HepG2 (cell line): ENCODE data around the gene AARS1. TPM values are rescaled to one million over a fixed set of nuclear protein-coding genes. Genes with fewer than 3 reads are reported as not detected.

ENCODE experiments used
- CEBPZ ChIP-seq: IDR thresholded peaks from 2 replicates; pipeline ENCODE4 v1.6.1; 2012; ENCODE audit warnings: low read length, improper control_type of control experiment
- DNMT1 ChIP-seq: sonication (generic); formaldehyde crosslinking; IDR thresholded peaks from 2 replicates; pipeline ENCODE4 v1.5.1; 2020; ENCODE audit warnings: mild to moderate bottlenecking, missing genetic modification reagents
- DNMT3B ChIP-seq: conservative IDR thresholded peaks from 2 replicates; pipeline ENCODE4 v1.6.1; 2016; ENCODE audit warnings: missing biosample characterization, control low read depth
- DR1 ChIP-seq: sonication (generic); formaldehyde crosslinking; IDR thresholded peaks from 2 replicates; pipeline ENCODE4 v1.8.0; 2021; ENCODE audit warnings: mild to moderate bottlenecking, missing genetic modification reagents, inconsistent platforms
- MXI1 ChIP-seq: IDR thresholded peaks from 3 replicates; pipeline ENCODE4 v1.6.1; 2012; ENCODE audit warnings: low read depth, low read length, inconsistent platforms, borderline replicate concordance
- ZNF577 ChIP-seq: sonication (generic); formaldehyde crosslinking; IDR thresholded peaks from 2 replicates; pipeline ENCODE4 v1.4.0; 2020; ENCODE audit warnings: mild to moderate bottlenecking, low read depth, missing genetic modification reagents, borderline replicate concordance
- ZNF782 ChIP-seq: sonication (generic); formaldehyde crosslinking; IDR thresholded peaks from 2 replicates; pipeline ENCODE4 v1.4.0; 2020; ENCODE audit warnings: missing genetic modification reagents, mild to moderate bottlenecking, borderline replicate concordance
- polyA plus RNA-seq, 8 experiments: library from polyadenylated mRNA; depleted of rRNA in 3 of 8; stranded (reverse) in 7 of 8; unstranded in 1 of 8; fragments of >200 nt; fragmentation: Illumina TruSeq in 4 of 8; extraction: Trizol in 4 of 8; gene quantifications; 2 replicates each; pipeline versions ENCODE4 v1.2.1 to v1.2.3, GENCODE V29; 2011 to 2016; ENCODE audit warnings: low read depth in 4 of 8, missing spikeins in 1 of 8, mixed read lengths in 1 of 8; ENCODE audit not compliant: insufficient read depth in 1 of 8
- total RNA-seq, 5 experiments: library from RNA; depleted of rRNA; stranded (reverse); fragments of >200 nt; fragmentation: Illumina TruSeq; extraction: Trizol; gene quantifications; 2 replicates each; pipeline ENCODE4 v1.2.3, GENCODE V29; 2016; ENCODE audit warnings: low read depth in 1 of 5
- TF ChIP-seq, protein P1 (sequence below): sonication (generic); formaldehyde crosslinking; IDR thresholded peaks from 2 replicates; pipeline ENCODE4 v1.4.0; 2020; ENCODE audit warnings: missing genetic modification reagents, borderline replicate concordance
- TF ChIP-seq, protein P2 (sequence below): sonication (generic); formaldehyde crosslinking; IDR thresholded peaks from 2 replicates; pipeline ENCODE4 v1.4.0; 2020; ENCODE audit warnings: mild to moderate bottlenecking, missing genetic modification reagents
- TF ChIP-seq, protein P3 (sequence below): sonication (generic); formaldehyde crosslinking; IDR thresholded peaks from 2 replicates; pipeline ENCODE4 v1.5.0; 2020; ENCODE audit warnings: mild to moderate bottlenecking, missing genetic modification reagents, borderline replicate concordance
- TF ChIP-seq, protein P4 (sequence below): sonication (generic); formaldehyde crosslinking; IDR thresholded peaks from 2 replicates; pipeline ENCODE4; 2020; ENCODE audit warnings: missing genetic modification reagents, mild to moderate bottlenecking, borderline replicate concordance

Gene AARS1
- total and polyA plus RNA-seq, 2 of the 13 experiments (the other 11 are each of a cell fraction or from before 2014, with no cell fraction given), result 107 to 132 TPM

- TF ChIP-seq ZNF782 (CRISPR knock-in tag) (peak; percentile 88; the same call in 1 of the 2 replicates), DR1 (CRISPR knock-in tag) (no peak), MXI1 (peak; percentile 74), DNMT3B (CRISPR knock-in tag) (no peak), DNMT1 (CRISPR knock-in tag) (no peak; the same call in 1 of the 2 replicates), CEBPZ (no peak), ZNF577 (CRISPR knock-in tag) (no peak)
- TF ChIP-seq, protein P1, sequence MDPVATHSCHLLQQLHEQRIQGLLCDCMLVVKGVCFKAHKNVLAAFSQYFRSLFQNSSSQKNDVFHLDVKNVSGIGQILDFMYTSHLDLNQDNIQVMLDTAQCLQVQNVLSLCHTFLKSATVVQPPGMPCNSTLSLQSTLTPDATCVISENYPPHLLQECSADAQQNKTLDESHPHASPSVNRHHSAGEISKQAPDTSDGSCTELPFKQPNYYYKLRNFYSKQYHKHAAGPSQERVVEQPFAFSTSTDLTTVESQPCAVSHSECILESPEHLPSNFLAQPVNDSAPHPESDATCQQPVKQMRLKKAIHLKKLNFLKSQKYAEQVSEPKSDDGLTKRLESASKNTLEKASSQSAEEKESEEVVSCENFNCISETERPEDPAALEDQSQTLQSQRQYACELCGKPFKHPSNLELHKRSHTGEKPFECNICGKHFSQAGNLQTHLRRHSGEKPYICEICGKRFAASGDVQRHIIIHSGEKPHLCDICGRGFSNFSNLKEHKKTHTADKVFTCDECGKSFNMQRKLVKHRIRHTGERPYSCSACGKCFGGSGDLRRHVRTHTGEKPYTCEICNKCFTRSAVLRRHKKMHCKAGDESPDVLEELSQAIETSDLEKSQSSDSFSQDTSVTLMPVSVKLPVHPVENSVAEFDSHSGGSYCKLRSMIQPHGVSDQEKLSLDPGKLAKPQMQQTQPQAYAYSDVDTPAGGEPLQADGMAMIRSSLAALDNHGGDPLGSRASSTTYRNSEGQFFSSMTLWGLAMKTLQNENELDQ (CRISPR knock-in tag), result no peak
- TF ChIP-seq, protein P2, sequence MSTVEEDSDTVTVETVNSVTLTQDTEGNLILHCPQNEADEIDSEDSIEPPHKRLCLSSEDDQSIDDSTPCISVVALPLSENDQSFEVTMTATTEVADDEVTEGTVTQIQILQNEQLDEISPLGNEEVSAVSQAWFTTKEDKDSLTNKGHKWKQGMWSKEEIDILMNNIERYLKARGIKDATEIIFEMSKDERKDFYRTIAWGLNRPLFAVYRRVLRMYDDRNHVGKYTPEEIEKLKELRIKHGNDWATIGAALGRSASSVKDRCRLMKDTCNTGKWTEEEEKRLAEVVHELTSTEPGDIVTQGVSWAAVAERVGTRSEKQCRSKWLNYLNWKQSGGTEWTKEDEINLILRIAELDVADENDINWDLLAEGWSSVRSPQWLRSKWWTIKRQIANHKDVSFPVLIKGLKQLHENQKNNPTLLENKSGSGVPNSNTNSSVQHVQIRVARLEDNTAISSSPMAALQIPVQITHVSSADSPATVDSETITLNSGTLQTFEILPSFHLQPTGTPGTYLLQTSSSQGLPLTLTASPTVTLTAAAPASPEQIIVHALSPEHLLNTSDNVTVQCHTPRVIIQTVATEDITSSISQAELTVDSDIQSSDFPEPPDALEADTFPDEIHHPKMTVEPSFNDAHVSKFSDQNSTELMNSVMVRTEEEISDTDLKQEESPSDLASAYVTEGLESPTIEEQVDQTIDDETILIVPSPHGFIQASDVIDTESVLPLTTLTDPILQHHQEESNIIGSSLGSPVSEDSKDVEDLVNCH (CRISPR knock-in tag), result 0 out of 2 replicates have a peak, but pooled peaks have one; percentile 58
- TF ChIP-seq, protein P3, sequence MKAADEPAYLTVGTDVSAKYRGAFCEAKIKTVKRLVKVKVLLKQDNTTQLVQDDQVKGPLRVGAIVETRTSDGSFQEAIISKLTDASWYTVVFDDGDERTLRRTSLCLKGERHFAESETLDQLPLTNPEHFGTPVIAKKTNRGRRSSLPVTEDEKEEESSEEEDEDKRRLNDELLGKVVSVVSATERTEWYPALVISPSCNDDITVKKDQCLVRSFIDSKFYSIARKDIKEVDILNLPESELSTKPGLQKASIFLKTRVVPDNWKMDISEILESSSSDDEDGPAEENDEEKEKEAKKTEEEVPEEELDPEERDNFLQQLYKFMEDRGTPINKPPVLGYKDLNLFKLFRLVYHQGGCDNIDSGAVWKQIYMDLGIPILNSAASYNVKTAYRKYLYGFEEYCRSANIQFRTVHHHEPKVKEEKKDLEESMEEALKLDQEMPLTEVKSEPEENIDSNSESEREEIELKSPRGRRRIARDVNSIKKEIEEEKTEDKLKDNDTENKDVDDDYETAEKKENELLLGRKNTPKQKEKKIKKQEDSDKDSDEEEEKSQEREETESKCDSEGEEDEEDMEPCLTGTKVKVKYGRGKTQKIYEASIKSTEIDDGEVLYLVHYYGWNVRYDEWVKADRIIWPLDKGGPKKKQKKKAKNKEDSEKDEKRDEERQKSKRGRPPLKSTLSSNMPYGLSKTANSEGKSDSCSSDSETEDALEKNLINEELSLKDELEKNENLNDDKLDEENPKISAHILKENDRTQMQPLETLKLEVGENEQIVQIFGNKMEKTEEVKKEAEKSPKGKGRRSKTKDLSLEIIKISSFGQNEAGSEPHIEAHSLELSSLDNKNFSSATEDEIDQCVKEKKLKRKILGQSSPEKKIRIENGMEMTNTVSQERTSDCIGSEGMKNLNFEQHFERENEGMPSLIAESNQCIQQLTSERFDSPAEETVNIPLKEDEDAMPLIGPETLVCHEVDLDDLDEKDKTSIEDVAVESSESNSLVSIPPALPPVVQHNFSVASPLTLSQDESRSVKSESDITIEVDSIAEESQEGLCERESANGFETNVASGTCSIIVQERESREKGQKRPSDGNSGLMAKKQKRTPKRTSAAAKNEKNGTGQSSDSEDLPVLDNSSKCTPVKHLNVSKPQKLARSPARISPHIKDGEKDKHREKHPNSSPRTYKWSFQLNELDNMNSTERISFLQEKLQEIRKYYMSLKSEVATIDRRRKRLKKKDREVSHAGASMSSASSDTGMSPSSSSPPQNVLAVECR (CRISPR knock-in tag), result no peak; the same call in 1 of the 2 replicates
- TF ChIP-seq, protein P4, sequence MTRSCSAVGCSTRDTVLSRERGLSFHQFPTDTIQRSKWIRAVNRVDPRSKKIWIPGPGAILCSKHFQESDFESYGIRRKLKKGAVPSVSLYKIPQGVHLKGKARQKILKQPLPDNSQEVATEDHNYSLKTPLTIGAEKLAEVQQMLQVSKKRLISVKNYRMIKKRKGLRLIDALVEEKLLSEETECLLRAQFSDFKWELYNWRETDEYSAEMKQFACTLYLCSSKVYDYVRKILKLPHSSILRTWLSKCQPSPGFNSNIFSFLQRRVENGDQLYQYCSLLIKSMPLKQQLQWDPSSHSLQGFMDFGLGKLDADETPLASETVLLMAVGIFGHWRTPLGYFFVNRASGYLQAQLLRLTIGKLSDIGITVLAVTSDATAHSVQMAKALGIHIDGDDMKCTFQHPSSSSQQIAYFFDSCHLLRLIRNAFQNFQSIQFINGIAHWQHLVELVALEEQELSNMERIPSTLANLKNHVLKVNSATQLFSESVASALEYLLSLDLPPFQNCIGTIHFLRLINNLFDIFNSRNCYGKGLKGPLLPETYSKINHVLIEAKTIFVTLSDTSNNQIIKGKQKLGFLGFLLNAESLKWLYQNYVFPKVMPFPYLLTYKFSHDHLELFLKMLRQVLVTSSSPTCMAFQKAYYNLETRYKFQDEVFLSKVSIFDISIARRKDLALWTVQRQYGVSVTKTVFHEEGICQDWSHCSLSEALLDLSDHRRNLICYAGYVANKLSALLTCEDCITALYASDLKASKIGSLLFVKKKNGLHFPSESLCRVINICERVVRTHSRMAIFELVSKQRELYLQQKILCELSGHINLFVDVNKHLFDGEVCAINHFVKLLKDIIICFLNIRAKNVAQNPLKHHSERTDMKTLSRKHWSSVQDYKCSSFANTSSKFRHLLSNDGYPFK, result no peak
Measured at GRCh38 chr16:70250748-70251628, 38.3 kb downstream of the AARS1 start (continued).
